CD4-positive, alpha-beta T cell treated with Interleukin-15 for 4 hours (primary cell): ENCODE results near the gene GSTM4.

ENCODE experiments used
- DNase-seq: peaks from one replicate; pipeline ENCODE4 v3.0.0-alpha.2; 2020; ENCODE audit warnings: low spot score

GSTM4 gene

GRCh38 chr1:109655615-109656519, at the start of gene GSTM4:
GSTM4 (plus strand) TSS chr1:109656099; CDS start chr1:109656390, 291 bp downstream.
- peak; percentile 50 for DNase-seq

- DNase-seq, result no peak
Observed at GRCh38 chr1:109609881-109610280, 46.0 kb upstream of the GSTM4 start.

DNA sequence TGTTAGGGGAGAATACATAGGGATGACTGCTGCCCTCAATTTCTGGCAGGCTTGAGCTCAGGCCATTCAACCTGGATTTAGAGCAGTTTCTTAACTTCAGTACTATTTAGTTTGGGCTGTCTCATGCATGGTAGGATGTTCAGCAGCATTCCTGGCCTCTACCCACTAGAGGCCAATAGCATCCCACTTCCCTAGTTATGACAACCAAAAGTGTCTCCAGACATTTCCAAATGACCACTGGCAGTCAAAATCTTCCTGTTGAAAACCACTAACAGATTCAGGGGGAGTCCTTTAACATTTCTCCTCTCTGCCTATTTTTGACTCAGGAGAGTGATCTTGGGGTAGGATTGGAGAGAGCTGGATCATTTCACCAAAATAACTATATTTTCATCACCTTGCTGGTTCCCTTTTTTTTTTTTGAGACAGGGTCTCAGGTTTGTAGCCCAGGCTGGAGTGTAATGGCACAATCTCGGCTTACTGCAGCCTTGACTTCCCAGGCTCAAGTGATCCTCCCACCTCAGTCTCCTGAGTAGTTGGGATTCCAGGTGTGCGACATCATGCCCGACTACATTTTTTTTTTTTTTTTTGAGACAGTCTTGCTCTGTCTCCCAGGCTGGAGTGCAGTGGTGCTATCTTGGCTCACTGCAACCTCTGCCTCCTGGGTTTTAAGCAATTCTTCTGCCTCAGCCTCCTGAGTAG, 45.1 kb upstream of the GSTM4 start:
- no peak for DNase-seq

- no peak for DNase-seq
Observed at GRCh38 chr1:109611308-109611990, 44.5 kb upstream of the GSTM4 start.

DNA sequence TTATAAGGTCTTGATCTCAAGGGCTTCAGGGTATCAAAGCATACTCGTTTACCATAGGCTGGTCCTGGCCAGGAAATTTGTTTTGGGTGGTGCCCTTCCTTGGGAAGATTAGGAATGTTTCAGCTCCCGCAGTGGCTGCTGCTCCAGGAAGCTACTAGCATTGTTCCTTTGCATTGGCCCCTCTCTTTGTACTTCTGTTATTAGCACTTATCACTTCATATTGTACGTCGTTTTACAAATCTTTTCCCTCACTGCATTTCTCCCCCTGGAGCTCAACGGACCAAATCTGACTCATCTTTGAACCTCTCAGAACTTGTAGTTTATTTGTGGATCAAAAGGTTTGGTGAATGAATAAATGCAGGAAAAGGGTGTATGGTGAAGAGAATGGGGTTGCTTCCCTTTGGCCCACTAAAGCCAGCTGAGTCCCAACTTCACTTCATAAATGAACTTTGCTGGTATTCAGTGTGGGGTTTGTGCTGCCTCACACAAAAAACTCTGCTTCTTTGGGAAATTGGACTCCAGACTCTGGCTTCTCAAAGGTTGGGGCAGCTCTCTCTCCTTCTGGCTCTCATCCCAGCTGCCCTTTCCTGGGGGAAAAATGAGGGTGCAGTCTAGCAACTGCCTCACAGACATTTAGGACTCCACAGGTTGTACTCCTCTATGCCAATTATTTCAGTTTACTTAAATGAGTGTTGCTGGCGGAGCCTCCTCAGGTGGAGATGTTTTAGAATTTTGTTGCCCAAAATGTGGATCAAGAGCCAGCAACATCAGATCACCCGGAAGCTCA, 42.3 kb upstream of the GSTM4 start:
- no peak for DNase-seq

- DNase-seq, result no peak
Observed at GRCh38 chr1:109615879-109616278, 40.0 kb upstream of the GSTM4 start.

- no peak for DNase-seq
Observed at GRCh38 chr1:109616391-109616790, 39.5 kb upstream of the GSTM4 start.

DNA sequence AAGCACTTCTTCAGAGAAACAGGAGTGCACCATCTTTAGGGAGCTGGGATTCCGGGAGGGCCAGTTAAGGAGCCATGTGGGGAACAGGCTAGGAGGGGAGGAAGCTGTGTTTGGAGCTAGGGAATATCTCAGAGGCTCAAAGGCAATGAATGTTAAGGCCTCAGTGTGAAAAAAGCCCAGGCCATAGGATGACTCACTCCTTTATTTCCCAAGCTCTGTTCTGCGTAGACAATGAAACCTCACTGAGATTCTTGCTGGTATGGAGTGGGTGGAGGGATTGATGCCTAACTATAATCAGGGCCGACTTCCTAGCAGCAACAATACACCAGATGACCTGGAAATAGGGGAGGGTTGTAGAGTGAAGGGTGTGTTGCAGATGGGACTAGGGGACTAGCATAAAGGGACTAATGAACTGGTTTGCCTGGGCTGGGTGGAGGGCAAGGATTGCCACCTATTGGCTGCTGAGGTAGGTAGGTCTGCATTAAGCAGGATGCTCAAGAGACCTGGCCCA, 38.6 kb upstream of the GSTM4 start:
- peak; percentile 11 for DNase-seq

DNA sequence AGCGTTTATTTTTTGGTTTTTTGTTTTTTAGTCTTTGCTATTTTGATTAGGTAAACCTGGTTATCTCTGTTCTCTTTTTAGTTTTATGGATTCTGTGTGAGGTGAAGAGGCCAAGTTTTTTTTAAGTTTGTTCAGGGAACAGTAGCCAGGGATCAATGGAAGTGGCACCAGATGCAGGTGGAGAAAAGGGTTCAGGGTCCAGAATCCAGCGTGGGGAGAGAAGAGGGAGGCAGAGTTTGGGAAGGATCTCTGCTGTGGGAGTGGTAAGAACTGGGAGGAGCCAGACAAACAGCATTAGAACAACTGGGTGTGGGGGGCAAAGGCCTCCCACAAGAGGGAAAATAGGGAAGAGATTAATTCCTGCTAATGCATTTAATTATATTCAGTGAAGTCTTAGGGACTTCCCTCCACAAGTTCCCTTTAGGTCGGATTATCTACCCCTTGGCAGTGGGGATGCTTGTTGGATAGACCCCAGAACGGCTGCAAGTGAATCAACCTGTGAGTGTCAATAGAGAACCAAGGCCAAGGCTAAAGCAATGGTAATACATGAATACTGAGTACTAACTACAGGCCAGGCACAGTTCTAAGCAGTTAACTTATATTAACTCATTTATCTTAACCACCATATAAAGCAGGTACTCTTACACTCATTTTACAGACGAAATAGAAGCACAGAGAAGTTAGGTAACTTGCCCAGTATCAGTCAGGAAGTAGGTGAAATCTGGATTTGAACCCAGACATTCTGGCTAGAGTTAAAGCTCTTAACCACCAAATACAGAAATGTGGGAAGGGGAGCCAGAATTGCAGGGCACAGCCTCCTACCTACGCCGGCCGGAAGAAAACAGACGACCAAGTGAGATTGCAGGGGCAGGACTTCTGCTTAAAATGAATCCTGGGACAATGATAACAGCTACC, 37.0 kb upstream of the GSTM4 start:
- no peak for DNase-seq

- DNase-seq, result peak; percentile 65
Observed at GRCh38 chr1:109619576-109620400, 36.1 kb upstream of the GSTM4 start, which contains the start of the genes AMPD2 and GNAT2. AMPD2 (plus strand) TSS chr1:109619837; CDS start chr1:109621176, 1,339 bp downstream. GNAT2 (minus strand) TSS chr1:109619616; CDS start chr1:109612870, 6,746 bp downstream.

GRCh38 chr1:109620401-109620791, 35.5 kb upstream of the GSTM4 start:
- DNase-seq, result no peak

DNA sequence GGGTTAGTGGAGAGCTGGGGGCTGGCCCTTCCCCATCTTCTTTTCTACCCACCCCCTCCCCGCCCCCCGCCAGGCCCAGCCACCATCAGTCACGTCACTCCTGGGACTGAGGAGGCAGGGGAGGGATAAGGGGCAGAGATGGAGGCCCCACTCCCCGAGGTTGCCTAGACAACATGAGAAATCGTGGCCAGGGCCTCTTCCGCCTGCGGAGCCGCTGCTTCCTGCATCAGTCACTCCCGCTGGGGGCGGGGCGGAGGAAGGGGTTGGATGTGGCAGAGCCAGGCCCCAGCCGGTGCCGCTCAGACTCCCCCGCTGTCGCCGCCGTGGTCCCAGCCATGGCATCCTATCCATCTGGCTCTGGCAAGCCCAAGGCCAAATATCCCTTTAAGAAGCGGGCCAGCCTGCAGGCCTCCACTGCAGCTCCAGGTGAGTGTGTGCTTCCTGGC, 35.0 kb upstream of the GSTM4 start:
- DNase-seq, result peak; percentile 96

- DNase-seq, result no peak
Observed at GRCh38 chr1:109621379-109622136, 34.3 kb upstream of the GSTM4 start.

- no peak for DNase-seq
Observed at GRCh38 chr1:109622137-109622892, 33.6 kb upstream of the GSTM4 start.

GRCh38 chr1:109622895-109623294, 33.0 kb upstream of the GSTM4 start:
- DNase-seq, result no peak

DNA sequence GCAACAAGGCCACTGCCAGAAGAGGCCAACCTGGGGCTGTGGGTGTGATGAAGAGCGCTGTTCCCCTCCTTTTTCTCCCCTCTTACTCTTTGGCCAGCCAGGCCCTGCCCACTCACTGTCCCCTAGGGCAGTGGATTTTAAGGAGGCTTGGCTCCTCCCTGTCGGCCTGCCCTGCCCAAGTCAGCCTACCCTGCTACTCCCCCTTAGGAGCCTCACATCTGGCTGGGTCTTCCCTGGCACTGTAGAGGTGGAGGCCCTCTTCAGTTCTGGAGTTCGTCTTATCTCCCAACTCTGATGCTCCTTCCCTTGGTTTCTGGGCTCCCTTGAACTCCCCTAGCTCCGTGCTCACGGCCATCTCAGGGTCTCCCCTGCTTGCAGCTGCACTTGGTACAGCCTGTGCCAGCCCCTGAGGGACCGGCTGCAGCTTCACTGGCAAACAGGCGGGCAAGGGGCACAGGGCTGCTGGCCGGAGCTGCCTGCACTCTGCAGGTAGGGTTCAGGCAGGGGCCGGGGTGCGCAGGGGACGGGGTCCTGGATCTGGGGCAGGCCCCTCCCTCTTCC, 32.2 kb upstream of the GSTM4 start:
- no peak for DNase-seq

- DNase-seq, result no peak
Observed at GRCh38 chr1:109624201-109625010, 31.5 kb upstream of the GSTM4 start.
